ENCODE measurements around the gene COL7A1. TPM values are rescaled to one million over a fixed set of nuclear protein-coding genes. Genes with fewer than 3 reads are reported as not detected.

The COL7A1 gene
- total RNA-seq, 1 donor from 2014 or later, result 1.9 TPM

- Mint-ChIP-seq H3K36me3 (ENCODE audit: low read depth) (peaks cover 10% of the 10 kb centered on the region), H3K27ac (no peak overlapping the region), H3K9me3 (no peaks in the 10 kb centered on the region), H3K4me1 (ENCODE audit: low read depth) (no peaks in the 10 kb centered on the region), H3K4me3 (ENCODE audit: low read depth) (no peak overlapping the region), H3K27me3 (ENCODE audit: low read depth) (peaks cover 17% of the 10 kb centered on the region)
- intact Hi-C loops (cut with micrococcal nuclease), result no loop called here
- no peak for DNase-seq (ENCODE audit: low spot score)
Observed at GRCh38 chr3:48594417-48595049, 596 bp downstream of the COL7A1 start.

- Mint-ChIP-seq H3K4me1 (ENCODE audit: low read depth) (no peaks in the 10 kb centered on the region), H3K4me3 (ENCODE audit: low read depth) (no peak overlapping the region), H3K27me3 (ENCODE audit: low read depth) (peaks cover 24% of the 10 kb centered on the region), H3K9me3 (no peaks in the 10 kb centered on the region), H3K36me3 (ENCODE audit: low read depth) (peaks cover 4% of the 10 kb centered on the region), H3K27ac (no peak overlapping the region)
- intact Hi-C loops (cut with micrococcal nuclease), result no loop called here
- no peak for DNase-seq (ENCODE audit: low spot score)
Observed at GRCh38 chr3:48593337-48593736, 1.8 kb downstream of the COL7A1 start.

- Mint-ChIP-seq H3K9me3 (no peaks in the 10 kb centered on the region), H3K4me3 (ENCODE audit: low read depth) (no peak overlapping the region), H3K27me3 (ENCODE audit: low read depth) (peaks cover 24% of the 10 kb centered on the region), H3K27ac (no peak overlapping the region), H3K4me1 (ENCODE audit: low read depth) (no peaks in the 10 kb centered on the region), H3K36me3 (ENCODE audit: low read depth) (peaks cover 4% of the 10 kb centered on the region)
- no peak for DNase-seq (ENCODE audit: low spot score)
- intact Hi-C loops (cut with micrococcal nuclease), result no loop called here
Observed at GRCh38 chr3:48592519-48593087, 2.5 kb downstream of the COL7A1 start.

GRCh38 chr3:48591886-48592518 lies 3.1 kb downstream of the COL7A1 start:
- no peak for DNase-seq (ENCODE audit: low spot score)
- peaks cover 24% of the 10 kb centered on the region for H3K27me3 Mint-ChIP-seq (ENCODE audit: low read depth)
- no peaks in the 10 kb centered on the region for H3K36me3 Mint-ChIP-seq (ENCODE audit: low read depth)
- no peaks in the 10 kb centered on the region for H3K4me1 Mint-ChIP-seq (ENCODE audit: low read depth)
- intact Hi-C loops (cut with micrococcal nuclease), result no loop called here
- no peak overlapping the region for H3K4me3 Mint-ChIP-seq (ENCODE audit: low read depth)
- no peak overlapping the region for H3K27ac Mint-ChIP-seq
- H3K9me3 Mint-ChIP-seq, result no peaks in the 10 kb centered on the region

GRCh38 chr3:48591436-48591835 lies 3.7 kb downstream of the COL7A1 start:
- Mint-ChIP-seq H3K27ac (no peak overlapping the region), H3K36me3 (ENCODE audit: low read depth) (no peaks in the 10 kb centered on the region), H3K27me3 (ENCODE audit: low read depth) (peaks cover 26% of the 10 kb centered on the region), H3K9me3 (no peaks in the 10 kb centered on the region), H3K4me1 (ENCODE audit: low read depth) (no peaks in the 10 kb centered on the region), H3K4me3 (ENCODE audit: low read depth) (no peak overlapping the region)
- intact Hi-C loops (cut with micrococcal nuclease), result no loop called here
- DNase-seq (ENCODE audit: low spot score), result no peak

DNA sequence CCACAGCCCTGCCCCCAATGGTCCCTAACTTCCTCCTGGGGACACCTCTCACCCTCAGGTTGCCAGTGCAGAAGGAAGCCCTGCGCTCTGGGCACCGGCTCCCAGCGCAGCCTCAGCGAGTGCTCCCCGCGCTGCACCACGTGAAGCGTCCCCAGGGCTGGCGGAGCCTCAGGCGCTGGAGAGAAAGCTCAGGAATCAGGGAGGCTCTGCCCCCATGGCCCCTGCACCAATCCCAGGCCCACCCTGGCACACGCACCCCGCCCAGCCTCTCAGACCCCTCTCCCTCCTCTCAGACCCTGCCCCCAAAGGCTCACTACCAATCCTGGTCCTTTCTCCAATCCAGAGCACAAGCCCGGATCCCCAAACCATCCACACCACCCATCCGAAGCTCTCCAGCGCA lies 6.9 kb downstream of the COL7A1 start:
- Mint-ChIP-seq H3K36me3 (ENCODE audit: low read depth) (no peaks in the 10 kb centered on the region), H3K4me1 (ENCODE audit: low read depth) (no peaks in the 10 kb centered on the region), H3K9me3 (no peaks in the 10 kb centered on the region), H3K27me3 (ENCODE audit: low read depth) (peaks cover 16% of the 10 kb centered on the region), H3K4me3 (ENCODE audit: low read depth) (no peak overlapping the region), H3K27ac (no peak overlapping the region)
- intact Hi-C loops (cut with micrococcal nuclease), result no loop called here
- DNase-seq (ENCODE audit: low spot score), result no peak

- H3K36me3 Mint-ChIP-seq (ENCODE audit: low read depth), result no peaks in the 10 kb centered on the region
- no peaks in the 10 kb centered on the region for H3K4me1 Mint-ChIP-seq (ENCODE audit: low read depth)
- no peaks in the 10 kb centered on the region for H3K9me3 Mint-ChIP-seq
- intact Hi-C loops (cut with micrococcal nuclease), result no loop called here
- no peak overlapping the region for H3K27ac Mint-ChIP-seq
- peaks cover 16% of the 10 kb centered on the region for H3K27me3 Mint-ChIP-seq (ENCODE audit: low read depth)
- DNase-seq (ENCODE audit: low spot score), result no peak
- no peak overlapping the region for H3K4me3 Mint-ChIP-seq (ENCODE audit: low read depth)
Observed at GRCh38 chr3:48587686-48588085, 7.4 kb downstream of the COL7A1 start.

- Mint-ChIP-seq H3K27me3 (ENCODE audit: low read depth) (peaks cover 14% of the 10 kb centered on the region), H3K9me3 (no peaks in the 10 kb centered on the region), H3K27ac (no peak overlapping the region), H3K4me1 (ENCODE audit: low read depth) (no peaks in the 10 kb centered on the region), H3K4me3 (ENCODE audit: low read depth) (no peak overlapping the region), H3K36me3 (ENCODE audit: low read depth) (no peaks in the 10 kb centered on the region)
- intact Hi-C loops (cut with micrococcal nuclease), result no loop called here
- no peak for DNase-seq (ENCODE audit: low spot score)
Observed at GRCh38 chr3:48585411-48585810, 9.7 kb downstream of the COL7A1 start.

- H3K27ac Mint-ChIP-seq, result no peak overlapping the region
- intact Hi-C loops (cut with micrococcal nuclease), result no loop called here
- H3K27me3 Mint-ChIP-seq (ENCODE audit: low read depth), result peaks cover 12% of the 10 kb centered on the region
- no peaks in the 10 kb centered on the region for H3K9me3 Mint-ChIP-seq
- no peaks in the 10 kb centered on the region for H3K36me3 Mint-ChIP-seq (ENCODE audit: low read depth)
- H3K4me3 Mint-ChIP-seq (ENCODE audit: low read depth), result no peak overlapping the region
- no peaks in the 10 kb centered on the region for H3K4me1 Mint-ChIP-seq (ENCODE audit: low read depth)
- no peak for DNase-seq (ENCODE audit: low spot score)
Observed at GRCh38 chr3:48584836-48585235, 10.3 kb downstream of the COL7A1 start.

DNA sequence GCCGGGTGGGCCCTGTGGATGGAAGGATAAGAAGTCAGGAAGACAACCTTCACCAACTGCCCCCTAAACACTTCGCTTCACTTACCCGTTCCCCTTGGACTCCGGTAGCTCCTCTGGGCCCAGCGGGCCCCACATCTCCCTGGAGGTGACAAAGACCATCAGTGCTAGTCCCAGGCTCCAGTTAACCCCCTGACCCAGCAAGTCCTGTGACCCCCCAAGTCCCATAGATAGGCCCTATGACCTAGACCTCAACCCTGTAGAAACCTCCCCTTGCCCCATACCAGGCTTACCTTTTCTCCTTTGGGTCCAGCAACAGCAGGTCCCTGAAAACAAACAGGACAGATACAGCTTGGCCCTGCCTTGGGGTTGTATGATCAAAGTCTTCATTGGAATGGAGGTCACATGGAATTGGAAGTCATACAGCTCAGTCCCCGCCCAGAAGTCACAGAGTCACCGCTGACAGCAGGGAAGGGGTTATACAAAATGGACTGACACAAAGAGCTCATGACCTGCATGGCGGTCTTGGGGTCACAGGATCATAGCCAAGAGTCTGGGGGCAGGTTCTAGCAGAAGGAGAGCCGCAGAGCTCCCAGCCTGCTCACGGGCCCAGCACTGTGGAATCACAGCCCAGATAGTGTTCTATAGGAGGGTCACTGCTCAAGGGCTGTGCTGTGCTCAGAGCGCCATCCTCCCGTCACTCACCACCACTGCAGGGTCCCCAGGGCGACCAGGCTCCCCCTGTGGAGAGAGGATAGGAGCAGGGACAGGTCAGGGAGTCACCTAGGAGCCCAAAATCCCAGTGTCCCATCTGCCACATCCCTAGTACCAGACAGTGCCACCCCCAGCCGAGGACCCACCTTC lies 13.3 kb downstream of the COL7A1 start:
- Mint-ChIP-seq H3K36me3 (ENCODE audit: low read depth) (no peaks in the 10 kb centered on the region), H3K9me3 (no peaks in the 10 kb centered on the region), H3K4me1 (ENCODE audit: low read depth) (no peaks in the 10 kb centered on the region), H3K27me3 (ENCODE audit: low read depth) (peaks cover 2% of the 10 kb centered on the region), H3K4me3 (ENCODE audit: low read depth) (no peak overlapping the region), H3K27ac (no peak overlapping the region)
- intact Hi-C loops (cut with micrococcal nuclease), result no loop called here
- no peak for DNase-seq (ENCODE audit: low spot score)

GRCh38 chr3:48576647-48577046 lies 18.5 kb downstream of the COL7A1 start:
- H3K27me3 Mint-ChIP-seq (ENCODE audit: low read depth), result no peaks in the 10 kb centered on the region
- no peaks in the 10 kb centered on the region for H3K9me3 Mint-ChIP-seq
- DNase-seq (ENCODE audit: low spot score), result no peak
- H3K4me1 Mint-ChIP-seq (ENCODE audit: low read depth), result no peaks in the 10 kb centered on the region
- no peaks in the 10 kb centered on the region for H3K36me3 Mint-ChIP-seq (ENCODE audit: low read depth)
- intact Hi-C loops (cut with micrococcal nuclease), result no loop called here
- H3K27ac Mint-ChIP-seq, result no peak overlapping the region
- no peak overlapping the region for H3K4me3 Mint-ChIP-seq (ENCODE audit: low read depth)

- H3K4me3 Mint-ChIP-seq (ENCODE audit: low read depth), result no peak overlapping the region
- no peaks in the 10 kb centered on the region for H3K9me3 Mint-ChIP-seq
- no peak for DNase-seq (ENCODE audit: low spot score)
- H3K36me3 Mint-ChIP-seq (ENCODE audit: low read depth), result no peaks in the 10 kb centered on the region
- no peaks in the 10 kb centered on the region for H3K4me1 Mint-ChIP-seq (ENCODE audit: low read depth)
- no peaks in the 10 kb centered on the region for H3K27me3 Mint-ChIP-seq (ENCODE audit: low read depth)
- intact Hi-C loops (cut with micrococcal nuclease), result no loop called here
- no peak overlapping the region for H3K27ac Mint-ChIP-seq
Observed at GRCh38 chr3:48575366-48575765, 19.8 kb downstream of the COL7A1 start.
